Measurements from ENCODE around the gene CYB5R2.

- TF ChIP-seq, protein P1, sequence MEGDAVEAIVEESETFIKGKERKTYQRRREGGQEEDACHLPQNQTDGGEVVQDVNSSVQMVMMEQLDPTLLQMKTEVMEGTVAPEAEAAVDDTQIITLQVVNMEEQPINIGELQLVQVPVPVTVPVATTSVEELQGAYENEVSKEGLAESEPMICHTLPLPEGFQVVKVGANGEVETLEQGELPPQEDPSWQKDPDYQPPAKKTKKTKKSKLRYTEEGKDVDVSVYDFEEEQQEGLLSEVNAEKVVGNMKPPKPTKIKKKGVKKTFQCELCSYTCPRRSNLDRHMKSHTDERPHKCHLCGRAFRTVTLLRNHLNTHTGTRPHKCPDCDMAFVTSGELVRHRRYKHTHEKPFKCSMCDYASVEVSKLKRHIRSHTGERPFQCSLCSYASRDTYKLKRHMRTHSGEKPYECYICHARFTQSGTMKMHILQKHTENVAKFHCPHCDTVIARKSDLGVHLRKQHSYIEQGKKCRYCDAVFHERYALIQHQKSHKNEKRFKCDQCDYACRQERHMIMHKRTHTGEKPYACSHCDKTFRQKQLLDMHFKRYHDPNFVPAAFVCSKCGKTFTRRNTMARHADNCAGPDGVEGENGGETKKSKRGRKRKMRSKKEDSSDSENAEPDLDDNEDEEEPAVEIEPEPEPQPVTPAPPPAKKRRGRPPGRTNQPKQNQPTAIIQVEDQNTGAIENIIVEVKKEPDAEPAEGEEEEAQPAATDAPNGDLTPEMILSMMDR (IDR thresholded peaks at IDR 0.05): no peak
- TF ChIP-seq POLR2AphosphoS5 (IDR thresholded peaks at IDR 0.05; ENCODE audit: low read depth, low read length): no peak
- TF ChIP-seq SIN3A (IDR thresholded peaks at IDR 0.05; ENCODE audit: borderline replicate concordance, low read depth, low read length): no peak
- TF ChIP-seq MAX (IDR thresholded peaks at IDR 0.05; ENCODE audit: low read depth): no peak
- no peak for TF ChIP-seq TAF1 (IDR thresholded peaks at IDR 0.05; ENCODE audit: borderline replicate concordance, low read depth, low read length)
- no peak for TF ChIP-seq EP300 (IDR thresholded peaks at IDR 0.05; ENCODE audit: borderline replicate concordance in 1 of 2, low read depth in 1 of 2, low read length in 1 of 2)
- TF ChIP-seq REST (IDR thresholded peaks at IDR 0.05; ENCODE audit: low read depth, low read length): no peak
- no peak for TF ChIP-seq YY1 (IDR thresholded peaks at IDR 0.05; ENCODE audit: low read depth)
- TF ChIP-seq USF1 (IDR thresholded peaks at IDR 0.05; ENCODE audit: borderline replicate concordance, low read depth): no peak
Measured at GRCh38 chr11:7672276-7672959, 882 bp downstream of the CYB5R2 start.

Data from SK-N-SH (cell line).